Measurements from ENCODE around the gene ZNF81. TPM values are rescaled to one million over a fixed set of nuclear protein-coding genes. Genes with fewer than 3 reads are reported as not detected.

The ZNF81 gene
- total and polyA plus RNA-seq, 2 experiments from 2014 or later, result 6.1 to 8.9 TPM

DNA sequence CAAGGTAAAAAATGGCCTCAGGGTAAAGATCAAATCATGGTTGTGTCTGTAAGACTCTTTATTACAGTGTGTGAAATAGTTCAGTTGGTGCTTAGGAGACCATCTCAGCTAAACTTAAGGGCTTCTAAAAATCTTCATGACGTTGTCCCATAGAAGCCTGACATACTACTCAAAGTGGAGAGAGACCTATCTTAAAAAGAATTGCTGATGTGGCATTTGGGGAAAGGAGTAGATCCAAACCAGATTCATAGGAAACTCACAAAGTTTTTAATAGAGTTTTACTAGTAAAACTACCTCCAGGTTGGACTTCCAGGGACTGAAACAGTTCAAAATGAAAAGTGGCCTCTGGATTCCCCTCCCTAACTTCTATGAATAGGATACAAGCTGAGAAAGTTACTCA, 81.6 kb downstream of the ZNF81 start:
- DNase-seq (ENCODE audit: low spot score) (no peak), ATAC-seq (no peak)
- TF ChIP-seq CREB1 (CRISPR knock-in tag; IDR thresholded peaks at IDR 0.05; ENCODE audit: low read depth) (no peak), JUNB (IDR thresholded peaks at IDR 0.05; ENCODE audit: unreplicated experiment) (no peak), ZNF114 (CRISPR knock-in tag; IDR thresholded peaks at IDR 0.05) (no peak), REST (IDR thresholded peaks at IDR 0.05; ENCODE audit: unreplicated experiment) (no peak), CTCF (conservative IDR thresholded peaks at IDR 0.05; ENCODE audit: low read depth in 2 of 2) (no peak), POLR2AphosphoS5 (IDR thresholded peaks at IDR 0.05; ENCODE audit: low read depth) (no peak), EZH2phosphoT487 (IDR thresholded peaks at IDR 0.05; ENCODE audit: unreplicated experiment) (no peak), ZNF331 (CRISPR knock-in tag; IDR thresholded peaks at IDR 0.05; ENCODE audit: low read depth) (no peak), ZNF462 (CRISPR knock-in tag; IDR thresholded peaks at IDR 0.05) (no peak), NANOG (IDR thresholded peaks at IDR 0.05; ENCODE audit: borderline replicate concordance) (no peak), STAT1 (IDR thresholded peaks at IDR 0.05; ENCODE audit: unreplicated experiment) (no peak), EZH2 (IDR thresholded peaks at IDR 0.05; ENCODE audit: low read depth, unreplicated experiment) (no peak)
- TF ChIP-seq, protein P1, sequence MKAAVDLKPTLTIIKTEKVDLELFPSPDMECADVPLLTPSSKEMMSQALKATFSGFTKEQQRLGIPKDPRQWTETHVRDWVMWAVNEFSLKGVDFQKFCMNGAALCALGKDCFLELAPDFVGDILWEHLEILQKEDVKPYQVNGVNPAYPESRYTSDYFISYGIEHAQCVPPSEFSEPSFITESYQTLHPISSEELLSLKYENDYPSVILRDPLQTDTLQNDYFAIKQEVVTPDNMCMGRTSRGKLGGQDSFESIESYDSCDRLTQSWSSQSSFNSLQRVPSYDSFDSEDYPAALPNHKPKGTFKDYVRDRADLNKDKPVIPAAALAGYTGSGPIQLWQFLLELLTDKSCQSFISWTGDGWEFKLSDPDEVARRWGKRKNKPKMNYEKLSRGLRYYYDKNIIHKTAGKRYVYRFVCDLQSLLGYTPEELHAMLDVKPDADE (IDR thresholded peaks at IDR 0.05), result no peak
- H3K9me3 Mint-ChIP-seq, result peaks cover 23% of the 10 kb centered on the region
- Histone ChIP-seq H3K27ac (ENCODE audit: low read depth) (no peak overlapping the region), H3K79me2 (replicated peaks; ENCODE audit: insufficient read depth) (no peaks in the 10 kb centered on the region), H3K4me3 (no peak overlapping the region), H3K27me3 (ENCODE audit: insufficient read depth) (no peaks in the 10 kb centered on the region), H2AFZ (no peak overlapping the region), H3K4me2 (no peak overlapping the region), H4K20me1 (replicated peaks; ENCODE audit: insufficient read depth) (no peaks in the 10 kb centered on the region), H3K4me1 (ENCODE audit: insufficient read depth) (no peaks in the 10 kb centered on the region), H3F3A (replicated peaks; ENCODE audit: low read depth) (no peaks in the 10 kb centered on the region), H3K36me3 (ENCODE audit: insufficient read depth) (peaks cover 7% of the 10 kb centered on the region; the same call in 1 of the 2 replicates), H3K9me2 (ENCODE audit: insufficient read depth) (no peaks in the 10 kb centered on the region)
- H3K27me3 Mint-ChIP-seq (ENCODE audit: insufficient read depth, low read depth, poor library complexity), result no peaks in the 10 kb centered on the region
- H3K4me1 Mint-ChIP-seq, result no peaks in the 10 kb centered on the region
- H3K27ac Mint-ChIP-seq, result no peak overlapping the region
- H3K4me3 Mint-ChIP-seq, result no peak overlapping the region
- peaks cover 48% of the 10 kb centered on the region for H3K36me3 Mint-ChIP-seq (ENCODE audit: low read depth)

All from GM23338 (cell line).